ENCODE data around the gene TIGD4. TPM values are rescaled to one million over a fixed set of nuclear protein-coding genes. Genes with fewer than 3 reads are reported as not detected.

The TIGD4 gene
- polyA plus RNA-seq, 2 of the 4 experiments (the other 2 are of a cell fraction) = 0.30 to 0.45 TPM

DNA sequence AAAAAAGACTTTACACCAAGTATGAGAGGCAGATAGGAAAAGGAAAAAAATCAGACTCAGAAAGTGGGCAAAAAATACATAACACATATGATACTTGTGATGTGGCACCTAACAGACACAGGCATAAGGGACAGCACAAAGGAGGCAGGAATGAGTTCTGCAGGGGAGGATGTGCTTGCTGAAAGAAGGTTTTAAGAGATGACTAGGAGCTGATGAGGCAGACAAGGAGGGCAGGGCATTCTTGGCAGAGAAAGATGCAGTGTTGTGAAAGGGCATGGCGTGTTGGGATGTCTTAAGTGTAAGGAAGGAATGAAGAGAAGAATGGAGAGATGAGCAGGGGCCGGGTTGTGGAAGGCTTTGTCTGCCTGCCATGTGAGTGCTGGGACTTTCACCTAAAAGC is 50.1 kb downstream of the TIGD4 start:
- ChIA-PET POLR2A (interaction anchor here (0.6 kb wide), 1 partner anchor 175 kb away, joined by 4 read pairs; no protein-coding TSS in a partner anchor), CTCF (no interaction called here)
- no peak for FAIRE-seq
- no peak overlapping the region for H3K4me2 ChIP-seq
- H3K4me3 ChIP-seq = no peak overlapping the region
- DNase-seq (ENCODE audit: low read depth in 1 of 2, low spot score in 1 of 2) = peak in 1 of 2 experiments; percentile 7
- H3K4me1 ChIP-seq = no peaks in the 10 kb centered on the region
- H3K9me3 ChIP-seq = no peaks in the 10 kb centered on the region
- peak in 1 of 2 experiments; percentile 30; a peak in 1 of 6 replicates for ATAC-seq
- no peak overlapping the region for H3K27ac ChIP-seq
- 19% methylated on average over 2 of the region's 2 CpGs for WGBS (ENCODE audit: missing lambda C conversion rate)
- TF ChIP-seq HOXB5 (CRISPR knock-in tag; IDR thresholded peaks at IDR 0.05) (no peak), EHF (CRISPR knock-in tag; IDR thresholded peaks at IDR 0.05) (no peak), NR3C1 (IDR thresholded peaks at IDR 0.05) (no peak), CBX8 (IDR thresholded peaks at IDR 0.05) (no peak), HDAC2 (IDR thresholded peaks at IDR 0.05) (no peak), HOXB13 (CRISPR knock-in tag; IDR thresholded peaks at IDR 0.05; ENCODE audit: low read depth) (no peak), KDM1A (IDR thresholded peaks at IDR 0.05; ENCODE audit: low read depth) (no peak)
- TF ChIP-seq, protein P1, sequence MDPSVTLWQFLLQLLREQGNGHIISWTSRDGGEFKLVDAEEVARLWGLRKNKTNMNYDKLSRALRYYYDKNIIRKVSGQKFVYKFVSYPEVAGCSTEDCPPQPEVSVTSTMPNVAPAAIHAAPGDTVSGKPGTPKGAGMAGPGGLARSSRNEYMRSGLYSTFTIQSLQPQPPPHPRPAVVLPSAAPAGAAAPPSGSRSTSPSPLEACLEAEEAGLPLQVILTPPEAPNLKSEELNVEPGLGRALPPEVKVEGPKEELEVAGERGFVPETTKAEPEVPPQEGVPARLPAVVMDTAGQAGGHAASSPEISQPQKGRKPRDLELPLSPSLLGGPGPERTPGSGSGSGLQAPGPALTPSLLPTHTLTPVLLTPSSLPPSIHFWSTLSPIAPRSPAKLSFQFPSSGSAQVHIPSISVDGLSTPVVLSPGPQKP (IDR thresholded peaks at IDR 0.05; ENCODE audit: low read depth, low read length) = no peak
- TF ChIP-seq, protein P2, sequence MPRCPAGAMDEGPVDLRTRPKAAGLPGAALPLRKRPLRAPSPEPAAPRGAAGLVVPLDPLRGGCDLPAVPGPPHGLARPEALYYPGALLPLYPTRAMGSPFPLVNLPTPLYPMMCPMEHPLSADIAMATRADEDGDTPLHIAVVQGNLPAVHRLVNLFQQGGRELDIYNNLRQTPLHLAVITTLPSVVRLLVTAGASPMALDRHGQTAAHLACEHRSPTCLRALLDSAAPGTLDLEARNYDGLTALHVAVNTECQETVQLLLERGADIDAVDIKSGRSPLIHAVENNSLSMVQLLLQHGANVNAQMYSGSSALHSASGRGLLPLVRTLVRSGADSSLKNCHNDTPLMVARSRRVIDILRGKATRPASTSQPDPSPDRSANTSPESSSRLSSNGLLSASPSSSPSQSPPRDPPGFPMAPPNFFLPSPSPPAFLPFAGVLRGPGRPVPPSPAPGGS (IDR thresholded peaks at IDR 0.05) = no peak

DNA sequence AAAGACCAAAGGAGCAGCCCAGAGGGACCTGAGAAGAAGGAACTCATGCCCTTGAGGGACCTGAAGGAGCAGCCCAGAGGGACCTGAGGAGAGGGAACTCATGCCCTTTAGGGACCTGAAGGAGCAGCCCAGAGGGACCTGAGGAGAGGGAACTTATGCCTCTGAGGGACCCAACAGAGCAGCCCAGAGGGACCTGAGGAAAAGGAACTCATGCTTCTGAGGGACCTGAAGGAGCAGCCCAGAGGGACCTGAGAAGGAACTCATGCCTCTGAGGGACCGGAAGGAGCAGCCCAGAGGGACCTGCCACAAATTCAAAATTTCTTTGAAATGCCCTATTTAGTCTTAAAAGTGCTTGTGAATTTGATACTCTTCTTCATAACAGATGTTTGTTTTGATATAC is 51.2 kb downstream of the TIGD4 start:
- 75% methylated on average over 1 of the region's 1 CpG for WGBS (ENCODE audit: missing lambda C conversion rate)
- H3K9me3 ChIP-seq = no peaks in the 10 kb centered on the region
- CTCF ChIA-PET = interaction anchor here (1.4 to 1.6 kb wide), 2 partner anchors 7 to 22 kb away, joined by 3 read pairs; no protein-coding TSS in a partner anchor

GRCh38 chr4:152727784-152728183 is 51.7 kb downstream of the TIGD4 start:
- Histone ChIP-seq H3K4me1 (no peaks in the 10 kb centered on the region), H3K4me2 (no peak overlapping the region), H3K9me3 (no peaks in the 10 kb centered on the region), H3K4me3 (no peak overlapping the region), H3K27ac (no peak overlapping the region)
- FAIRE-seq (no peak), DNase-seq (ENCODE audit: low read depth in 1 of 2, low spot score in 1 of 2) (no peak), ATAC-seq (no peak)
- 0% methylated on average over 1 of the region's 1 CpG for WGBS (ENCODE audit: missing lambda C conversion rate)
- ChIA-PET POLR2A (interaction anchor here (0.6 kb wide), 1 partner anchor 272 kb away, joined by 3 read pairs; no protein-coding TSS in a partner anchor), CTCF (interaction anchor here (1.4 to 1.6 kb wide), 2 partner anchors 8 to 21 kb away, joined by 3 read pairs; no protein-coding TSS in a partner anchor)
- TF ChIP-seq ZC3H11A (IDR thresholded peaks at IDR 0.05) (no peak), FOSL2 (IDR thresholded peaks at IDR 0.05) (no peak), FOSL2 (CRISPR knock-in tag; IDR thresholded peaks at IDR 0.05) (no peak), NFE2L2 (conservative IDR thresholded peaks at IDR 0.05; ENCODE audit: low read length) (no peak), GATA3 (IDR thresholded peaks at IDR 0.05; ENCODE audit: borderline replicate concordance) (no peak), EHF (CRISPR knock-in tag; IDR thresholded peaks at IDR 0.05) (no peak), JUN (IDR thresholded peaks at IDR 0.05) (no peak), ZSCAN20 (CRISPR knock-in tag; IDR thresholded peaks at IDR 0.05) (no peak), RFX5 (IDR thresholded peaks at IDR 0.05) (no peak), HOXA7 (CRISPR knock-in tag; IDR thresholded peaks at IDR 0.05) (no peak), KDM5A (IDR thresholded peaks at IDR 0.05) (no peak), KDM1A (IDR thresholded peaks at IDR 0.05; ENCODE audit: low read depth) (no peak), POLR2A (IDR thresholded peaks at IDR 0.05; ENCODE audit: low read length) (no peak), EHMT2 (IDR thresholded peaks at IDR 0.05; ENCODE audit: low read depth) (no peak), TP53 (CRISPR knock-in tag; IDR thresholded peaks at IDR 0.05) (no peak), EP300 (IDR thresholded peaks at IDR 0.05) (no peak)
- TF ChIP-seq, protein P1 (IDR thresholded peaks at IDR 0.05; ENCODE audit: low read depth, low read length) = no peak

More for the DNA sequence above, 51.2 kb downstream of the TIGD4 start:
- TF ChIP-seq, protein P1 (IDR thresholded peaks at IDR 0.05; ENCODE audit: low read depth, low read length) = no peak
- no peak for TF ChIP-seq TFCP2L1 (CRISPR knock-in tag; IDR thresholded peaks at IDR 0.05)
- no peak for TF ChIP-seq BHLHE40 (IDR thresholded peaks at IDR 0.05; ENCODE audit: low read depth, low read length)
- TF ChIP-seq JUNB (IDR thresholded peaks at IDR 0.05) = no peak
- TF ChIP-seq NFE2L2 (conservative IDR thresholded peaks at IDR 0.05; ENCODE audit: low read length) = no peak
- no peak for TF ChIP-seq RNF2 (IDR thresholded peaks at IDR 0.05; ENCODE audit: borderline replicate concordance, low read depth)
- TF ChIP-seq MYC (IDR thresholded peaks at IDR 0.05; ENCODE audit: borderline replicate concordance, low read length) = no peak
- TF ChIP-seq CHD4 (IDR thresholded peaks at IDR 0.05; ENCODE audit: borderline replicate concordance) = no peak
- no peak for TF ChIP-seq PHF8 (IDR thresholded peaks at IDR 0.05; ENCODE audit: borderline replicate concordance, low read depth)
- no peak for TF ChIP-seq CHD2 (IDR thresholded peaks at IDR 0.05; ENCODE audit: low read length, partially characterized antibody)
- TF ChIP-seq PBX3 (IDR thresholded peaks at IDR 0.05) = no peak
- no peak for TF ChIP-seq HEYL (CRISPR knock-in tag; IDR thresholded peaks at IDR 0.05)
- TF ChIP-seq ESRRA (IDR thresholded peaks at IDR 0.05; ENCODE audit: borderline replicate concordance, low read length) = no peak
- TF ChIP-seq KDM5A (IDR thresholded peaks at IDR 0.05) = no peak
- TF ChIP-seq ZSCAN20 (CRISPR knock-in tag; IDR thresholded peaks at IDR 0.05) = no peak
- Histone ChIP-seq H3K27ac (no peak overlapping the region), H3K4me2 (no peak overlapping the region), H3K4me3 (no peak overlapping the region), H3K4me1 (no peaks in the 10 kb centered on the region)
- POLR2A ChIA-PET = no interaction called here
- FAIRE-seq (no peak), DNase-seq (ENCODE audit: low read depth in 1 of 2, low spot score in 1 of 2) (no peak), ATAC-seq (no peak)
